Measurements from ENCODE around the gene PDPK1. TPM values are rescaled to one million over a fixed set of nuclear protein-coding genes. Genes with fewer than 3 reads are reported as not detected.
"Not testable (repeated sequence)": the region's sequence is repeated elsewhere in the genome, so short reads cannot be mapped to it uniquely, and the experiment has no call there.

The PDPK1 gene
- total RNA-seq, 1 donor from 2014 or later = 13.9 TPM

DNA sequence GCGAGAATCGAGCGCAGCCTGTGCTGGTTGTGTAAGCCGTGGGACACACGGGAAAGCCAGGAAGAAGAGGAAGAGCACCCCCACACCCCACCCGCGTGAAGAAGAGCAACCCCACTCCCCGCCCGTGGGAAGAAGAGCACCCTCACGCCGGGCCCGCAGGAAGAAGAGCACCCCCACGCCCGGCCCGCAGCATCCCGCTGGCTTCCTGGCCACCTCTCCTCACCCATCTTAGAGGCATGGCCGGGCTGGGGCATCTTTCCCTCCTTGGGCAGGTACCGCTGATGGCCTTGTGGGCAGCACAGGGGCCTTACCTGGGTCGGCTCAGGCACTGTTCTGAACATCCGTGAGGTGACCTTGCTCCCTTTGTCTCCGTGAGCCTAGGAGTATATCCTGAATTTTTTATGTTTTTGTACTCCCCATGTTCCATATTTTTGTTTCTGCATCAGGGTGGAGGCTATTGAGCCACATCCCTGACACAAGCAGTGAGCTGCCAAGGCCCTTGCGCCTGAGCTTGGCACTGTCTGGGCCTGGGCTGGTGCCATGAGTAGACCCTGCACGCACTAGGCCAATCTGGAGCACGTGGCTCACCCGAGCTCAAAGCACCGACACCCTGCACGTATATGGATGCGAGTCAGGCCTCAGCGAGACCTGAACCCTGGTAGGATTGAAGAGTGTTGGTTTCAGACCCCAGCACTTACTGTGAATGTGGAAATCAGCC, 73.1 kb downstream of the PDPK1 start:
- no peaks in the 10 kb centered on the region for H3F3A ChIP-seq (ENCODE audit: low read depth)
- no peaks in the 10 kb centered on the region for H3K36me3 ChIP-seq
- Mint-ChIP-seq H3K27ac (no peak overlapping the region), H3K4me3 (no peak overlapping the region), H3K9me3 (no peaks in the 10 kb centered on the region), H3K4me1 (no peaks in the 10 kb centered on the region), H3K27me3 (ENCODE audit: insufficient read depth, low read depth) (peaks cover 3% of the 10 kb centered on the region), H3K36me3 (peaks cover 6% of the 10 kb centered on the region)
- H2AFZ ChIP-seq (replicated peaks) = no peak overlapping the region
- no peaks in the 10 kb centered on the region for H3K4me1 ChIP-seq
- no peak for TF ChIP-seq EZH2phosphoT487 (IDR thresholded peaks at IDR 0.05)
- TF ChIP-seq, protein P1, sequence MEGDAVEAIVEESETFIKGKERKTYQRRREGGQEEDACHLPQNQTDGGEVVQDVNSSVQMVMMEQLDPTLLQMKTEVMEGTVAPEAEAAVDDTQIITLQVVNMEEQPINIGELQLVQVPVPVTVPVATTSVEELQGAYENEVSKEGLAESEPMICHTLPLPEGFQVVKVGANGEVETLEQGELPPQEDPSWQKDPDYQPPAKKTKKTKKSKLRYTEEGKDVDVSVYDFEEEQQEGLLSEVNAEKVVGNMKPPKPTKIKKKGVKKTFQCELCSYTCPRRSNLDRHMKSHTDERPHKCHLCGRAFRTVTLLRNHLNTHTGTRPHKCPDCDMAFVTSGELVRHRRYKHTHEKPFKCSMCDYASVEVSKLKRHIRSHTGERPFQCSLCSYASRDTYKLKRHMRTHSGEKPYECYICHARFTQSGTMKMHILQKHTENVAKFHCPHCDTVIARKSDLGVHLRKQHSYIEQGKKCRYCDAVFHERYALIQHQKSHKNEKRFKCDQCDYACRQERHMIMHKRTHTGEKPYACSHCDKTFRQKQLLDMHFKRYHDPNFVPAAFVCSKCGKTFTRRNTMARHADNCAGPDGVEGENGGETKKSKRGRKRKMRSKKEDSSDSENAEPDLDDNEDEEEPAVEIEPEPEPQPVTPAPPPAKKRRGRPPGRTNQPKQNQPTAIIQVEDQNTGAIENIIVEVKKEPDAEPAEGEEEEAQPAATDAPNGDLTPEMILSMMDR (IDR thresholded peaks at IDR 0.05) = no peak
- TF ChIP-seq EZH2 (IDR thresholded peaks at IDR 0.05) = no peak
- peaks cover 27% of the 10 kb centered on the region for H3K79me2 ChIP-seq (ENCODE audit: low read depth)
- H4K20me1 ChIP-seq (ENCODE audit: low read depth) = peaks cover 9% of the 10 kb centered on the region
- no peak for DNase-seq (ENCODE audit: low spot score)
- H3K9ac ChIP-seq = no peak overlapping the region
- H3K4me2 ChIP-seq = no peak overlapping the region
- H3K27me3 ChIP-seq = no peaks in the 10 kb centered on the region
- no peaks in the 10 kb centered on the region for H3K9me3 ChIP-seq (ENCODE audit: low read depth)
- no peak overlapping the region for H3K27ac ChIP-seq
- no peak overlapping the region for H3K4me3 ChIP-seq

DNA sequence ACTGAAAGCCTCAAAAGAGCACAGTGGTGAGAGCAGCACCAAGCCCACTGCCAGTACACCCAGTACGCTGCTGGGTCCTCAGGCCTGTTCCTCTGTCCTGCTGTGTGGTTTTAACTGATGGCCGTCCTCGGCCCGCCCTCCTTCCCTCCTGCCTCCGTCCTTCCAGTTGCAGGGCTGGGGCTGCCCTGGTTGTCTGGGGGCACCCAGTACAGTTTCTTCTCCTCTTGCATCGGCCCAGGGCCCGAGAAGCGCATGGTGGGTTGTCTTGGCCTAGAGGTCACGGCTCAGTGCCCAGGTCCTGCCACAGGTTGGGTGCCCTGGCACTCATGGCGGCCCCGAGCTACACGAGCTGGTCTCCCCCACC, 73.7 kb downstream of the PDPK1 start:
- no peaks in the 10 kb centered on the region for H3K36me3 ChIP-seq
- no peak overlapping the region for H2AFZ ChIP-seq (replicated peaks)
- no peak for DNase-seq (ENCODE audit: low spot score)
- no peak overlapping the region for H3K9ac ChIP-seq
- Mint-ChIP-seq H3K36me3 (peaks cover 6% of the 10 kb centered on the region), H3K4me1 (no peaks in the 10 kb centered on the region), H3K27ac (no peak overlapping the region), H3K4me3 (no peak overlapping the region), H3K27me3 (ENCODE audit: insufficient read depth, low read depth) (peaks cover 3% of the 10 kb centered on the region), H3K9me3 (no peaks in the 10 kb centered on the region)
- H3K9me3 ChIP-seq (ENCODE audit: low read depth) = no peaks in the 10 kb centered on the region
- H3F3A ChIP-seq (ENCODE audit: low read depth) = no peaks in the 10 kb centered on the region
- no peaks in the 10 kb centered on the region for H3K27me3 ChIP-seq
- no peak overlapping the region for H3K4me2 ChIP-seq
- no peak overlapping the region for H3K27ac ChIP-seq
- H4K20me1 ChIP-seq (ENCODE audit: low read depth) = peaks cover 9% of the 10 kb centered on the region
- TF ChIP-seq EZH2phosphoT487 (IDR thresholded peaks at IDR 0.05) = no peak
- TF ChIP-seq, protein P1 (IDR thresholded peaks at IDR 0.05) = no peak
- no peak for TF ChIP-seq EZH2 (IDR thresholded peaks at IDR 0.05)
- H3K79me2 ChIP-seq (ENCODE audit: low read depth) = peaks cover 25% of the 10 kb centered on the region
- H3K4me1 ChIP-seq = no peaks in the 10 kb centered on the region
- H3K4me3 ChIP-seq = no peak overlapping the region

DNA sequence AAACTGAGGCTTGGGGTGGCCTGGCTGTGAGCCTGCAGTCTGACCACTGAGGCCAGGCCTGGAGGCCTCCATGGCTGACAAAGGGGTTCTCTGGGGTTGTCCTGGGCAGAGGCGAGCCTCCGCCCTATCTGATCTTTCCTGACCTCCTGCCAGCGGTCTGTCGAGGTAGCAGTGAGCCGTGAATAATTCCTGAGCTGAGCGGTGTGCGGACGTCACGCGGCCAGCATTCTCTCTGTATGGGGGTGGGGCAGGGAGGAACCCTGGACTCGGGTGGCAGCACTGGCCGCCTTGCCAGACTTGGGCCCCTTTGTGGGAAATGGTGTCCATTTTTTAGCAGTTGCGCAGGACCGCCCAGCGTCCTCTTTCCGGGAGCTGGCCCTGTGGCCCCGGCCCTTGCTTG, 74.1 kb downstream of the PDPK1 start:
- H3K27ac Mint-ChIP-seq, H3K36me3 Mint-ChIP-seq: not testable (repeated sequence)

DNA sequence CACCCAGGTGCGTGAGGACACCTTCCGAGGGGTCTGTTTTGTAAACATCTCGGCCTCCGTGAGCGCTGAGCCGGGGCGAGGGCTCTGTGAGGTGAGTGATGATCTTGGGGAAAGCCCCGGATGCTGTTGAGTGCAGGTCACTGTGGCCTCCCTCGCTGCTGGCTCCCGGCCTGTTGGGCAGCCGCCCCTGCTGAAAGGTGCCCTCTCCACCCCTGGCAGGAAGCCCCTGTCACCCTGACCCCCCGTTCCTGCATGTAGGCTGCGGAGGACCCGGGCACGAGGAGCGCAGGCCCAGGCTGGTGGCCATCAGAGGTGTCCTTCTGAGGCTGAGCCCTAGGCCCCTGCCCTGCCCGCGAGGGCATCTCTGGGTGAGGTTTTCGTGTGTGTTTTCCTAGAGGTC, 75.4 kb downstream of the PDPK1 start:
- H3K27ac ChIP-seq; H3K9me3 Mint-ChIP-seq; H3K9me3 ChIP-seq (ENCODE audit: low read depth); H3K4me2 ChIP-seq; H3K27me3 Mint-ChIP-seq (ENCODE audit: insufficient read depth, low read depth); DNase-seq (ENCODE audit: low spot score); H3K4me3 Mint-ChIP-seq; H3K4me1 ChIP-seq; H3K36me3 Mint-ChIP-seq; H3F3A ChIP-seq (ENCODE audit: low read depth); H4K20me1 ChIP-seq (ENCODE audit: low read depth); H3K4me1 Mint-ChIP-seq; H3K36me3 ChIP-seq; H3K27me3 ChIP-seq; H3K4me3 ChIP-seq; H2AFZ ChIP-seq (replicated peaks); H3K9ac ChIP-seq; H3K27ac Mint-ChIP-seq: not testable (repeated sequence)
- H3K79me2 ChIP-seq (ENCODE audit: low read depth) = peaks cover 17% of the 10 kb centered on the region

More for the DNA sequence above, 74.1 kb downstream of the PDPK1 start:
- not testable (repeated sequence) for H3K4me1 ChIP-seq; H3K27me3 Mint-ChIP-seq (ENCODE audit: insufficient read depth, low read depth); H3K9me3 Mint-ChIP-seq; H3K4me2 ChIP-seq; H3K27ac ChIP-seq; H3K9me3 ChIP-seq (ENCODE audit: low read depth); H3K4me3 ChIP-seq; H3K27me3 ChIP-seq; H3K9ac ChIP-seq; H2AFZ ChIP-seq (replicated peaks); H3K4me3 Mint-ChIP-seq; H3K4me1 Mint-ChIP-seq; H3K36me3 ChIP-seq; H4K20me1 ChIP-seq (ENCODE audit: low read depth); H3F3A ChIP-seq (ENCODE audit: low read depth); DNase-seq (ENCODE audit: low spot score)
- peaks cover 25% of the 10 kb centered on the region for H3K79me2 ChIP-seq (ENCODE audit: low read depth)
